Fibroblast of the aortic adventitia (primary cell): ENCODE measurements around the gene LRP1B. TPM values are rescaled to one million over a fixed set of nuclear protein-coding genes. Genes with fewer than 3 reads are reported as not detected.

Source experiments
- DNase-seq: peaks from one replicate; pipeline ENCODE4 v3.0.0-alpha.2; 2010; ENCODE audit warnings: low read depth
- H3K4me3 ChIP-seq: 2 replicates; pipeline ENCODE4 v1.5.1; 2011; ENCODE audit warnings: low read depth, mild to moderate bottlenecking, control low read depth, low read length, moderate library complexity
- total RNA-seq: library from RNA; depleted of rRNA; stranded (reverse); fragments of >200 nt; gene quantifications from 2 replicates; pipeline ENCODE4 v1.2.3, GENCODE V29; 2012; ENCODE audit warnings: low replicate concordance
- TF ChIP-seq, protein P1 (sequence below): IDR thresholded peaks from 2 replicates; pipeline ENCODE4 v1.5.1; 2011; ENCODE audit warnings: mild to moderate bottlenecking, low read length, control low read depth, inconsistent platforms; ENCODE audit not compliant: insufficient read depth

Gene LRP1B
- total RNA-seq, 1 donor: 0.36 TPM

DNA sequence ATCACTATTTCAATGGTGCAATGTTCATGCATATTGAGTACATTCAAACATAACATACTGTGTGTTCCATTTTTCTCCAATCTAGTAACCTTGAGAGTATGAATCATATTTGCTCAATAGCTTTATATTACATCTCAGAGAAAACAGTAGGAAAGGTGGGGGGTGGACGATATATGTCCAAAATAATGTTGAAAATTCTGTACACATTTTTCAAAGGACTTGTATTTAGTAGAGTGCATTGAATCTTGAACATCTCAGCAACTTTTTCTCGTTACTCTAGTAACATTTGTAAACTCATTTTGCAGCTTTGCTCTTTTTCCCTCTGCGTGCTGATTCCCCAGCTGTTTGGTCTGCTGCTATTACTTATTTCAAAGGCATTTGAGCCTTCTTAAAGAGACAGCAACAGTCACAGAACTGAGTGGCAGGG is 1487.0 kb downstream of the LRP1B start:
- peak; percentile 61 for DNase-seq
- TF ChIP-seq, protein P1, sequence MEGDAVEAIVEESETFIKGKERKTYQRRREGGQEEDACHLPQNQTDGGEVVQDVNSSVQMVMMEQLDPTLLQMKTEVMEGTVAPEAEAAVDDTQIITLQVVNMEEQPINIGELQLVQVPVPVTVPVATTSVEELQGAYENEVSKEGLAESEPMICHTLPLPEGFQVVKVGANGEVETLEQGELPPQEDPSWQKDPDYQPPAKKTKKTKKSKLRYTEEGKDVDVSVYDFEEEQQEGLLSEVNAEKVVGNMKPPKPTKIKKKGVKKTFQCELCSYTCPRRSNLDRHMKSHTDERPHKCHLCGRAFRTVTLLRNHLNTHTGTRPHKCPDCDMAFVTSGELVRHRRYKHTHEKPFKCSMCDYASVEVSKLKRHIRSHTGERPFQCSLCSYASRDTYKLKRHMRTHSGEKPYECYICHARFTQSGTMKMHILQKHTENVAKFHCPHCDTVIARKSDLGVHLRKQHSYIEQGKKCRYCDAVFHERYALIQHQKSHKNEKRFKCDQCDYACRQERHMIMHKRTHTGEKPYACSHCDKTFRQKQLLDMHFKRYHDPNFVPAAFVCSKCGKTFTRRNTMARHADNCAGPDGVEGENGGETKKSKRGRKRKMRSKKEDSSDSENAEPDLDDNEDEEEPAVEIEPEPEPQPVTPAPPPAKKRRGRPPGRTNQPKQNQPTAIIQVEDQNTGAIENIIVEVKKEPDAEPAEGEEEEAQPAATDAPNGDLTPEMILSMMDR: no peak
- peak overlapping the region; percentile 33 for H3K4me3 ChIP-seq

DNA sequence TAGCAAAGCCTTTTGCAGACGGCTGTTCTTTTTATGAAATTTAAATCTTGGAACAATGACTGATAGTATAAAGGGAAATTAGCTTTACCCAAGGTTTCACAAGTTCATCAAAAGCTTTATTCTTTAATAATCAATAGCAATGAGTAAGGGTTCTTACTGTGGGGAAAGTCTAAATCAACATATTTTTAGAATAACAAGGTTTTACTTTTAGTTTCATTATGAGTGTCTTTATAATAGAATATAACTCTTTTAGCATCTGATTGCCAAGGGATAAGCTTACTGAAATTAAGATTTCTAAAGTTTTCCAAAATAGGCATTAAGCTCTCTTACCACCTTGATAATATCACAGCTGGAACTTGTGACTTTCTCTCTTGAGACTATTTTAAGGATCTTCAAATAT is 1489.7 kb downstream of the LRP1B start:
- TF ChIP-seq, protein P1: no peak
- H3K4me3 ChIP-seq: no peak overlapping the region
- no peak for DNase-seq

DNA sequence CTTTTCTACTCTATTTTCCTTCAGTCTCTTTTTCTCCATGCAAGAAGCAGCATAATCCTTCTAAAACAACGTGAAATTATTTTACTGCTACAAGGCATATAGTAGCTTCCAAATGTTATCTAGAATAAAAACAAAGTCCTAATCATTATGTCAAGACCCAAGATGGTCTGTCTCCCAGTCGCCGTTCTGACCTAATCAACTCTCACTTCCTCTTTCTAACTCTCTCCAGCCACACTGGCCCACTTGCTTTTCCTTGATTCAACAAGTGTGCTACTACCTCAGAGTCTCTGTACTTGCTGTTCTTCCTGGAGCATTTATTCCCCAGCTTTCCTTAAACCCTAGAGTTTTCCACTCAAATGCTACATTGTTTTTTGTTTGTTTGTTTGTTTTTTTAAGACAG is 1491.2 kb downstream of the LRP1B start:
- TF ChIP-seq, protein P1: no peak
- DNase-seq: no peak
- no peak overlapping the region for H3K4me3 ChIP-seq

GRCh38 chr2:140630557-140630956 is 1500.3 kb downstream of the LRP1B start:
- no peak overlapping the region for H3K4me3 ChIP-seq
- TF ChIP-seq, protein P1: no peak
- DNase-seq: no peak

DNA sequence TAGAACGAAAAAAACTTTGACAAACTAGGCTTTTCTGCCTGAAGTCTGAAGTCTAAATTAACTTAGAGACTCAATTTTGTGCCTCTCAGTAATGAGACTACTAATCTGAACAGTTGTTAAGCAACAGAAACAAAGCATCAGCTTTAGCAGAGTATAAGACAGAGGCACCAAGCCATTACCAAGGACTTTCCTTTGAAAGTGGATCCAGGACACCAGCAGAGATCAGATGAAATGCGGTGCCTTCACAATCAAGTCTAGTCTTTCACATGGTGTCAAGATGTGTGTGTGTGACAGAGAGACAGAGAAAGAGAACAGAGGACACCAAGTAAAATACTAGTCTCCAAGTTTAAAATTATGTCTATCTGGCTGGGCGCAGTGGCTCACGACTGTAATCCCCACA is 1502.9 kb downstream of the LRP1B start:
- TF ChIP-seq, protein P1: no peak
- DNase-seq: no peak
- no peak overlapping the region for H3K4me3 ChIP-seq

GRCh38 chr2:140627136-140627535 is 1503.7 kb downstream of the LRP1B start:
- no peak for DNase-seq
- no peak overlapping the region for H3K4me3 ChIP-seq
- TF ChIP-seq, protein P1: no peak

DNA sequence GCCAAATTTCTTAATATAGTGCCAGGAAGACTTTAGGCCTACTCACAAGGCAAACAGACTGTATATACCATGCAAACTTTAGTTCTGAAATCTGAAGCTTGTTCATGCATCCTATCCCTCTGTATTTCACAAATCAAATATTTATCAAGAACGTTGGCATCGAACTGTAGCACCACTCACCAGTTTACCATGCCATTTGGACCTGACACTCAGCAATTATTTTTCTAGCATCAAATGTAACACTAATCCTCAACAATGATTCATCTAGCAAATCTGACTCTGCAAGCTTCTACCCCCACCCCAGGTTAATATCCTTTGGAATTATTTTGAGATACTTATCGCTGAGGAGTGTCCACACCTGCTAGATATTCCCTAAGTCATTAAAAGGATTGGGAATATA is 1506.6 kb downstream of the LRP1B start:
- TF ChIP-seq, protein P1: no peak

More for the DNA sequence above, 1506.6 kb downstream of the LRP1B start:
- no peak overlapping the region for H3K4me3 ChIP-seq
- DNase-seq: no peak
